GM10248 (cell line): ENCODE measurements around the gene MMP28.

Experiments
- CTCF ChIA-PET: fragments of 300-600 bp; sonication (Branson Sonifier 250); formaldehyde crosslinking; extraction: SDS; loops from one replicate; lab custom pipeline; 2021; ENCODE audit warnings: antibody characterized with exemption; lab: Yijun Ruan, JAX
- POLR2A ChIA-PET: fragments of 350-650 bp; sonication (Branson Sonifier 250); formaldehyde crosslinking; extraction: SDS; loops from one replicate; lab custom pipeline; 2020; ENCODE audit warnings: antibody characterized with exemption; lab: Yijun Ruan, JAX
- DNase-seq: peaks from one replicate; pipeline ENCODE4 v3.0.0; 2012; ENCODE audit errors: extremely low spot score
- TF ChIP-seq, protein P1 (sequence below): IDR thresholded peaks from 2 replicates; pipeline ENCODE4 v1.5.1; 2012; ENCODE audit warnings: mild to moderate bottlenecking, low read depth; ENCODE audit errors: extremely low read depth, missing control alignments, control extremely low read depth

Gene MMP28

DNA sequence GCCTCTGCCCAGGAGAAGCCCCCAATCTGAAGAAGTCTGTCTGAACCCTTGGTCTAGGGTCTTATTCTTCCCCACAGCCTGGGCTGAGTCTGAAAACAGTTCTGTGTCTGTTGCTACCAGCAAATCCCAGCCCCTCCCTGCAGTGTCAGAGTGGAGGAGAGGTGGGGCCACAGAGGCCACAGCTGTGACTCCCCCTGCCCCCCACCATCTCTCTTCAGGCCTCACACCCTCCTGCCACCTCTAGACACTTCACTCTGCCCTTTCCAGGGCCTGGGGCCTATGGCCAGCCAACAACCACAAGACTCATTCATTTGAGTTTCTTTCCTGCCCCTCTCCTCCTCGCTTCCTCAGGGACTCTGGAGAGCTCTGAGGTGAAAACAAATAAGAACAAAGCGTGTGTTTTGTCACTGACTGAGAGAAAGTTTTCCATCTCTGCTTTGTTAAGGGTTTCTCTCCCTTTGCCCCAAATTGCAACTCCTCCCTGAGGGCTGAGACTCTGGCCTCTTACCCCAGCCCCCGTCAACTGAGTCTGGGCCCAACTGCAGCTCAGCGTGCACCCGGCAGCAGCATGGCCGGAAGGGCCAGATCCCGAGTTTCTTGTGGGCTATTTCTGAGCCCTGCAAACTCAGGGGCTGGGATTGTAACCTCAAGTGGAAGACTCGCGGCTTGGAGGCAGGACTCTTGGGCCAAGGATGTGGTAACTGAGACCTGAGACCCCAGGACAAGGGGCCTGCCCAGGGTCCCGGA lies 21.6 kb downstream of the MMP28 start:
- TF ChIP-seq, protein P1, sequence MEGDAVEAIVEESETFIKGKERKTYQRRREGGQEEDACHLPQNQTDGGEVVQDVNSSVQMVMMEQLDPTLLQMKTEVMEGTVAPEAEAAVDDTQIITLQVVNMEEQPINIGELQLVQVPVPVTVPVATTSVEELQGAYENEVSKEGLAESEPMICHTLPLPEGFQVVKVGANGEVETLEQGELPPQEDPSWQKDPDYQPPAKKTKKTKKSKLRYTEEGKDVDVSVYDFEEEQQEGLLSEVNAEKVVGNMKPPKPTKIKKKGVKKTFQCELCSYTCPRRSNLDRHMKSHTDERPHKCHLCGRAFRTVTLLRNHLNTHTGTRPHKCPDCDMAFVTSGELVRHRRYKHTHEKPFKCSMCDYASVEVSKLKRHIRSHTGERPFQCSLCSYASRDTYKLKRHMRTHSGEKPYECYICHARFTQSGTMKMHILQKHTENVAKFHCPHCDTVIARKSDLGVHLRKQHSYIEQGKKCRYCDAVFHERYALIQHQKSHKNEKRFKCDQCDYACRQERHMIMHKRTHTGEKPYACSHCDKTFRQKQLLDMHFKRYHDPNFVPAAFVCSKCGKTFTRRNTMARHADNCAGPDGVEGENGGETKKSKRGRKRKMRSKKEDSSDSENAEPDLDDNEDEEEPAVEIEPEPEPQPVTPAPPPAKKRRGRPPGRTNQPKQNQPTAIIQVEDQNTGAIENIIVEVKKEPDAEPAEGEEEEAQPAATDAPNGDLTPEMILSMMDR: no peak
- no peak for DNase-seq
- POLR2A ChIA-PET: no interaction called here
- CTCF ChIA-PET: interaction anchor here (1.7 to 3.7 kb wide), 2 partner anchors 10 to 27 kb away, joined by 4 to 18 read pairs; no protein-coding TSS in a partner anchor

DNA sequence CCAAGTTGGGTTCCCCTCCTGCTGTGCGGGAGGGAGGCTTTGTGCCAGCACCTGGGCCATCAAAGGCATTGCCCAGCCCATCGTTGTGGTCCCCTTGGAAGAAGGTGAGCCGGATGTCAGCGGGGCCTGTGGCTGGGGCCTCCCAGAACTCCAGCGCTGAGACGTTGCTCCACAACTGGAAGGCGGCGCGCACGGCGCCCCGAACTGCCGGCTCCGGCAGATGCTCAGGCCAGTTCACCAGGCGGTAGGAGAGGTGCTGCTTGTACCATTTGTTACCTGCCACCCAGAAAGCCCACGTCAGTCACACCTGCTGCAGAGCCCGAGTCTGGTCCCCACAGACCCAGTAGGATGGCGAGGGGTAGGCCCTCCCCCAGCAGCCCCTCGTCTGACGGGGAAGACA lies 22.3 kb downstream of the MMP28 start:
- CTCF ChIA-PET: interaction anchor here (1.4 to 3.7 kb wide), 2 partner anchors 8 to 9 kb away, joined by 3 to 18 read pairs; no protein-coding TSS in a partner anchor
- POLR2A ChIA-PET: no interaction called here
- TF ChIP-seq, protein P1: no peak
- no peak for DNase-seq

DNA sequence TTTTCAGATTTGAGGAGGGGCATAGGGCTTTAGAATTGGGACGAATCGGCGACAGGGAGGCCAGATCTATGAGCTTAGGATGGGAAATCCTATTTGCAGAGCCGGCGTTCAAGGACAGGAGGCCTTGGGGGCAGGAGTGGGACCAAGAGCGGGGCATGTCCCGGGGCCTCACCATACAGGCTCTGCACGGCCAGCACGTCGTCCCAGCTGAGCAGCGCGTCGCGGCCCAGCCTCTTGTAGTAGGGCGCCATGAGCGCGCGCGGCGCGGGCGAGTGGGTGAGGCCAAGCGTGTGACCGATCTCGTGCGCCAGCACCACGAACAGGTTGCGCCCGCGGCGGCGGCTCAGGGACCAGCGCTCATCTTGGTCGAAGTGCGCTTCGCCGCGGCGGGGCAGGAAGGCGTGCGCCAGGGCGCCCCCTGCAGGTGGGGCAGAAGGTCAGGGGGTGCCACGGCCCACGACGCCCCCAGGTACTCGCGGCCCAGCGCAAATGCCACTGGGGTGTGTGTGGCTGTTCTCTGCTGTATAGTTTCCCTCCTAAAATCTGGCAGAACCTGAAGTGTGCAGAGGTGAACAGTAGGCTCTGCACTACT lies 25.4 kb downstream of the MMP28 start:
- CTCF ChIA-PET: interaction anchor here (0.9 to 11.0 kb wide), 7 partner anchors 9 to 80 kb away, joined by 3 to 222 read pairs (median 7); partner anchors contain the start of gene TAF15
- no peak for DNase-seq
- TF ChIP-seq, protein P1: no peak
- POLR2A ChIA-PET: no interaction called here

DNA sequence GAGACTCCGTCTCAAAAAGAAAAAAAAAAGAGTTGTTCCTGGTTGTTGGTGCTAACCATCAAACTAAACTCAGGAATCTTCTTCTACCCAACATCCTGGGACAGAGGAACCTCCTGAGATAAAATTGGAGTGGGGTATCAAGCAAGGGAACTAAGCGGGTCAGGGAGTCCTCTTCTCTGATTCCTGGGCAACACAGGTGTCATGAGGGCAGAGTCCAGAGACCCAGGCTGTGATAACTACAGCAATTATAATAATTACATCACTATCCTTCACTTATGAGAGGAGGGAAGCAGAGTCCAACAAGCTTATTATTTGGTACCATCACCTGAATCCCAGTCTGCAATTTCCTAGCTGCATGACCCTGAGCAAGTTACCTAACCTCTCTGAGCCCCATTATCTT lies 26.6 kb downstream of the MMP28 start:
- POLR2A ChIA-PET: no interaction called here
- no peak for DNase-seq
- TF ChIP-seq, protein P1: no peak
- CTCF ChIA-PET: interaction anchor here (0.9 to 11.0 kb wide), 6 partner anchors 10 to 81 kb away, joined by 3 to 222 read pairs (median 8); partner anchors contain the start of gene TAF15

DNA sequence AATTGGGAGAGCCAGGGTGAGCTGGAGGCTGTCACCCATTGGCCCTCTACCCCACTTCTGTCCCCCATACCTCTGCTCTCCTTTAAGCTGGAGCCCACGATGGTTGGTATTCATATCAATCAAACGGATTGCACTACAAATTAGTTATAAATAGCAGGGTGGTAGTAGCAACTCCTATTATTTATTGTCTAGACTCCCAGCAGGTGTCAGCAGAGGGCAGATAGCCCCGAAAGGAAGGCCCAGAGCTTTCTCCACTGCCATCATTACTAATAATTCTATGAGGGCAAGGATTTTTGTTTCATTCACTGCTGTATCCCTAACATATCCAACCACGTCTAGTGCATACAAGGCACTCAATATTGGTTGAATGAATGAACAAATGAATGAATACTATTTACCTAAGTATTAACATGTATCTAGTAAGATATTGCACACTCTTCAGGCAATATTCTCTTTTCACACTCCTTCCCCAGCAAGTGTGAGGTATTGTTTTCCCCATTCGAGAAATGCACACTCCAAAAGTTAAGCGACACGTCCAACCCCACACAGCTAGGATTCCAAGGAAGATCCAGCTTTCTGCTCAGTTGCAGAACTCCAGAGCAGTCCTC lies 28.4 kb downstream of the MMP28 start:
- TF ChIP-seq, protein P1: peak; percentile 28
- CTCF ChIA-PET: interaction anchor here (0.7 to 11.0 kb wide), 9 partner anchors 8 to 337 kb away, joined by 3 to 222 read pairs (median 5); partner anchors contain the start of gene TAF15
- POLR2A ChIA-PET: interaction anchor here (0.7 kb wide), 1 partner anchor 113 kb away, joined by 3 read pairs; the partner anchor contains the start of gene CCL5
- DNase-seq: peak; percentile 60

DNA sequence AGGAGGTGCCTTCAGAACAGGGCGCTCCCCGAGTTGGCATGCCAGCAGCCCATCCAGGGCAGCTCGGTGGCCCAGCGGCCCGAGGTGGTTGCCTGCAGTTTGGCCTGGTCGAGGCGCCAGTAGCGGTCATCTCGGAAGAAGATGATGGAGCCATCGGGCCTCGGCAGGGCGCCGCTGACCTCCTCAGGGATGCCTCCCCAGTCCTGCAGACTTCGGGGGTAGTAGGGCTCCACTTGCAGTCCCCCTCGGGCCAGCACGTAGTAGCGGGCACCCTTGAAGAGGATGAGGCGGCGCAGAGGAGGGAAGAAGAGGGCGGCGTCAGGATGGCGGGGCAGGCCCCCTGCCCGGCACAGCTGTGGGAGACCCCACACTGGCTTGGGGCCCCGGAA lies 29.0 kb downstream of the MMP28 start:
- DNase-seq: no peak
- ChIA-PET POLR2A (interaction anchor here (0.7 kb wide), 1 partner anchor 113 kb away, joined by 3 read pairs; the partner anchor contains the start of gene CCL5), CTCF (interaction anchor here (0.7 to 11.0 kb wide), 9 partner anchors 9 to 337 kb away, joined by 3 to 222 read pairs (median 5); partner anchors contain the start of gene TAF15)
- TF ChIP-seq, protein P1: no peak
